IPS-20b (cell line): Measurements from ENCODE around the gene PARVB.

ENCODE experiments used
- H3K27ac ChIP-seq: one replicate; pipeline ENCODE4 v1.5.1; 2013; ENCODE audit warnings: low read length
- H3K27me3 ChIP-seq: 2 replicates; pipeline ENCODE4 v1.6.1; 2013; ENCODE audit warnings: mild to moderate bottlenecking, low read length, inconsistent platforms; ENCODE audit not compliant: insufficient read depth
- H3K36me3 ChIP-seq: 2 replicates; pipeline ENCODE4 v1.6.1; 2013; ENCODE audit warnings: low read depth, mild to moderate bottlenecking, inconsistent platforms, low read length, moderate library complexity; ENCODE audit not compliant: insufficient read depth
- H3K4me1 ChIP-seq: 2 replicates; pipeline ENCODE4 v1.6.1; 2013; ENCODE audit warnings: mild to moderate bottlenecking, control low read depth, inconsistent platforms, low read length, moderate library complexity; ENCODE audit not compliant: insufficient read depth
- H3K4me3 ChIP-seq: 2 replicates; pipeline ENCODE4 v1.5.1; 2013; ENCODE audit warnings: mild to moderate bottlenecking, low read length, inconsistent platforms
- H3K9ac ChIP-seq: 2 replicates; pipeline ENCODE4 v1.6.1; 2013; ENCODE audit warnings: low read depth, mild to moderate bottlenecking, inconsistent platforms, low read length, moderate library complexity
- H3K9me3 ChIP-seq: 2 replicates; pipeline ENCODE4 v1.6.1; 2013; ENCODE audit warnings: mild to moderate bottlenecking, low read depth, low read length, inconsistent platforms; ENCODE audit not compliant: insufficient read depth

Gene PARVB

DNA sequence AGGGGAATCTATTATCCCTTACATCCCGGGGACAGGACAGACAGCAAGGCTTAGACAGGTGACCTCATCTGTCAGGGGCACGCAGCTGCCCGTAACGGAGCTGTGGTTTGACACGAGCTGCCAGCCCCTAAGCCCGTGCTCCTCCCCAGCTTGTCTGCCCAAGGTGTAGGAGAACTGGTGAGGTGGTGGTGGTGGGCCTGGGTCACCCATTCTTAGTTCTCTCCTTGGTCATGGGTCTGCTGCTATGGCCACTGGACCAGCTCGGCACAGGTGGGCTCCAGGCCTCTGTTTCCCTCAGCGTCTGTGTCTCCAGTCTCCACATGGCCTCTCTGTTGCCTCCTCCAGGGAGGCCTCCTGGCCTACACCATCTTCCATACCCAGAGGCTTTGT lies 162.0 kb downstream of the PARVB start:
- Histone ChIP-seq H3K27me3 (no peaks in the 10 kb centered on the region), H3K36me3 (no peaks in the 10 kb centered on the region), H3K9me3 (no peaks in the 10 kb centered on the region), H3K9ac (no peak overlapping the region), H3K4me1 (no peaks in the 10 kb centered on the region), H3K4me3 (no peak overlapping the region), H3K27ac (no peak overlapping the region)

DNA sequence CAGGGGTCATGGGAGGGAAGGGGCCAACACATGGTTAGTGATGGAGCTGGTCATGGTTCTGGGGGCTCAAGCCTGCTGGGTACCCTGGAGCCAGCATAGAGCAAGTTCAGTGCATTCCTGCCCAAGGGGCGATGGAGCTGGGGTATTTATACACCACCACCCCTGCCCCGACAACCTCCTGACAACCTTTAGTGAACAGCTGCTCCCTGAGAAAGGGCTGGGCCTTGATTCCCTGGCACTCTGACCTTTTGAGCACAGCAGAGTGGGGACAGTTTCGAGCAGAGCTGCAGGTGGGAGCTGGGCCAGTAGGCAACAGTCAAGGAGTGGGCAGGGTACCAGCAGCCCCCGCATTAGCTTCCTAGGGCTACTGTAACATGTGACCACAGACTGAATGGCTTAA lies 162.6 kb downstream of the PARVB start:
- H3K27ac ChIP-seq: no peak overlapping the region
- H3K36me3 ChIP-seq: no peaks in the 10 kb centered on the region
- no peak overlapping the region for H3K4me3 ChIP-seq
- H3K27me3 ChIP-seq: no peaks in the 10 kb centered on the region
- H3K9me3 ChIP-seq: no peaks in the 10 kb centered on the region
- no peak overlapping the region for H3K9ac ChIP-seq
- no peaks in the 10 kb centered on the region for H3K4me1 ChIP-seq

DNA sequence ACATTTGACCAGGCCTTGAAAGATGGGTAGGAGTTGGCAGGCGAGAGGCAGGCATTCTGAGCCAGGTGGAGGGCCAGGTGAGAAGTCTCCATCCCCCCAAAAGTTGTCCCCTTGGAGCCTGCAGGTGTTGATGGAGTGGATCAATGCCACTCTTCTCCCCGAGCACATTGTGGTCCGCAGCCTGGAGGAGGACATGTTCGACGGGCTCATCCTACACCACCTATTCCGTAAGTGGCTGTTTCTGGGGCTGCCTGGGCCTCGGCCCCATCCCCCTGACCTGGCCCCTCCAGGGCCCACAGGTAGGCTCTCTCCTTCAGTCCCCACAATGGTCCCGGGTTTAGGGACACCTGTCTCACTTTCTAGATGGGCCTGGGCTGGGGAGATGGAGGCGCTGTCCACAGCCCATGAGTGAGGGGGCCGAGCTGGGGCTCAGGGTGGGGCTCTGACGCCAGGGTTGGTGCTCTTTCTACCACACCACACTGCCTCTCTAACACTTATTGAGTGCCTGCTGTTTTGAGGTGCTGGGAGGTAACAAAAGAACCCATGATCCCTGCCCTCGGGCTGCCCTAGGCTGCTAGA lies 163.6 kb downstream of the PARVB start:
- Histone ChIP-seq H3K9me3 (no peaks in the 10 kb centered on the region), H3K36me3 (no peaks in the 10 kb centered on the region), H3K27ac (no peak overlapping the region), H3K4me1 (no peaks in the 10 kb centered on the region), H3K4me3 (no peak overlapping the region), H3K27me3 (no peaks in the 10 kb centered on the region), H3K9ac (no peak overlapping the region)

DNA sequence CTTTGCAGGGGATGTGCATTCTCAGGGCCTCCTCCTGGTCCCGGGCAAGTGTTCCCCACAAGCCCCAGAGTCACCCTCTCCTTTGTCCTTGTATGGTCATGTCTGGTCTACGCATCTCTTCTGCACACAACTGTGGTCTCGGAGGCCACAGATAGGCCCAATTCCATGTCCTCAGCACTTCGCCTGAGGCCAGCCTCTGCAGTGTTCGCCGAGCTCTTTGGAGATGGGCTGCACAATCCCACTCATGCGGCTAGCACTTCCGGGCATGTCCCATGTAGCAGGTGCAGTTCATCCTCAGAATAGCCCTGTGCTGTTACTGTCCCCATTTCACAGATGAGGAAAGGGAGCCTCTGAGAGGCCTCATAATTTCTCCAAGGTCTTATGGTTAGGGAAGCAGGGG lies 164.2 kb downstream of the PARVB start:
- no peaks in the 10 kb centered on the region for H3K4me1 ChIP-seq
- no peaks in the 10 kb centered on the region for H3K36me3 ChIP-seq
- no peaks in the 10 kb centered on the region for H3K27me3 ChIP-seq

DNA sequence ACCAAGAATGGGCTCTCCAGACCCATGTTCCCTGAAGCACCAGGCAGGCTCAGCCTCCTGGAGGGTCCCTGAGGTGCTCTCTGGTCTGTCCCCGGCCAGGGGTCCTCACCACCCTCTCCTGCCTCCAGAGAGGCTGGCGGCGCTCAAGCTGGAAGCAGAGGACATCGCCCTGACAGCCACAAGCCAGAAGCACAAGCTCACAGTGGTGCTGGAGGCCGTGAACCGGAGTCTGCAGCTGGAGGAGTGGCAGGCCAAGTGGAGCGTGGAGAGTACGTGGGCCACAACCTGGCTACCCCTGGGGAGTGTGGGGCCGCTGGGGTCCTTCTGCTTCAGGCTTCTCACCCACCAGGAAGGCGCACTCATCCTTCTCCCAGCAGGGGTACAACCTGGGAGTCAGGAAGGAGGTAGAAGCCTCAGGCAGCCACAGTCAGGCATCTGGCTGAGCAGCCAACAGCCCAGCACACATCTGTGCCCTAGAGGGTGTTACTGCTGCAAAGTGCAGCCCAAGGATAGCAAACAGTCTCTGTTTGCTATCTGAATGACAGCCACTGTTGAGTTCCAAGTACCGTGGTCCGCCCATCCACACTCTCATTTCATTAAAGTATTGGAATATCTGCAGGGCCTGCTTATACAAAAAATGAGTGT lies 165.0 kb downstream of the PARVB start:
- no peak overlapping the region for H3K27ac ChIP-seq
- H3K36me3 ChIP-seq: no peaks in the 10 kb centered on the region
- H3K4me3 ChIP-seq: no peak overlapping the region
- no peaks in the 10 kb centered on the region for H3K4me1 ChIP-seq
- H3K9me3 ChIP-seq: no peaks in the 10 kb centered on the region
- no peak overlapping the region for H3K9ac ChIP-seq
- H3K27me3 ChIP-seq: no peaks in the 10 kb centered on the region; the same call in 1 of the 2 replicates

More for the DNA sequence above, 164.2 kb downstream of the PARVB start:
- no peak overlapping the region for H3K9ac ChIP-seq
- H3K9me3 ChIP-seq: no peaks in the 10 kb centered on the region
- no peak overlapping the region for H3K27ac ChIP-seq
- H3K4me3 ChIP-seq: no peak overlapping the region

DNA sequence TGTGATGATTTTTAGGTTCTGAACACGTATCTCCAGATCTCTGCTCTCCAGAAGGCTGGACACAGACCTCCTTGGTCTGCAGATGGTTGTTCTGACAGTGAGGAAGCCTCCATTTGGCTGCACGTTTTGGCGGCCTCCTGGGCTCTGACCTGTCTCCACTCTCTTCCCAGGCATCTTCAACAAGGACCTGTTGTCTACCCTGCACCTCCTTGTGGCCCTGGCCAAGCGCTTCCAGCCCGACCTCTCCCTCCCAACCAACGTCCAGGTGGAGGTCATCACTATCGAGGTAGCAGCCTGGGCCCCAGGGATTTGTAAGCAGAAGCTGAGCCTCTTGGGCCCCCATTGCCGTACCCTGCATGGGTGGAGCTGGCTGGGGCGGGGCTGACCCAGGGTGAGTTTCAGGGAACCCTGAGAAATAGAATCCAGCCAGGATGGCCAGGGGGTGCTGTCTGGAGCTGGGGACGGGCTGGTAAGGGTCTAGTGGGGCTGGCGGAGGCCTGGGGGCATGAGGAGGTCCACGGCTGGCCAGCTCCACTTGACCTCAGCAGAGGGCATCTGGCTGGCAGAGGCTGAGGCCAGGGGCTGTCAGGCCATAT lies 166.4 kb downstream of the PARVB start:
- no peak overlapping the region for H3K4me3 ChIP-seq
- no peaks in the 10 kb centered on the region; the same call in 1 of the 2 replicates for H3K27me3 ChIP-seq
- no peak overlapping the region for H3K9ac ChIP-seq
- H3K4me1 ChIP-seq: no peaks in the 10 kb centered on the region
- no peak overlapping the region for H3K27ac ChIP-seq
- no peaks in the 10 kb centered on the region for H3K36me3 ChIP-seq
- H3K9me3 ChIP-seq: no peaks in the 10 kb centered on the region

DNA sequence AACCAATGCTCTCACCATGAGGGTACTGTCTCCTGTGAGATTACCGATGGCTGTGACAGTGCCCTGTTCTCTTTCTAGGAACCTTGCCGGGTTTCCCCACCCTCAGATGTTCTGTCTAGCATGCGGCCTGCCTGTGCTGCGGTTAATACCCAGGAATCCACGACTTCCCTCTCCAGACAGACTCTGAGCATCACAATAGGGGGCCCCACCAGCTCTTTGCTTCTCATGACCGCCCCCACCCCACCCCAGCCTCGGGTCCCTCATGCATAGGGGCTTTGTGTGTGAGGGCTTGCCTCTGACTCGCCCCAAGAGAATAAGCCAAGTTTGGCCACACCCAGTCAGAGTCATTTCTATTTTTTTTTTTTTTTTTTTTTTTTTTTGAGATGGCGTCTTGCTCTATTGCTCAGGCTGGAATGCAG lies 166.9 kb downstream of the PARVB start:
- H3K9me3 ChIP-seq: no peaks in the 10 kb centered on the region
- H3K4me3 ChIP-seq: no peak overlapping the region
- H3K4me1 ChIP-seq: no peaks in the 10 kb centered on the region
- no peaks in the 10 kb centered on the region for H3K36me3 ChIP-seq
- H3K27ac ChIP-seq: no peak overlapping the region
- no peak overlapping the region for H3K9ac ChIP-seq
- H3K27me3 ChIP-seq: no peaks in the 10 kb centered on the region; the same call in 1 of the 2 replicates

DNA sequence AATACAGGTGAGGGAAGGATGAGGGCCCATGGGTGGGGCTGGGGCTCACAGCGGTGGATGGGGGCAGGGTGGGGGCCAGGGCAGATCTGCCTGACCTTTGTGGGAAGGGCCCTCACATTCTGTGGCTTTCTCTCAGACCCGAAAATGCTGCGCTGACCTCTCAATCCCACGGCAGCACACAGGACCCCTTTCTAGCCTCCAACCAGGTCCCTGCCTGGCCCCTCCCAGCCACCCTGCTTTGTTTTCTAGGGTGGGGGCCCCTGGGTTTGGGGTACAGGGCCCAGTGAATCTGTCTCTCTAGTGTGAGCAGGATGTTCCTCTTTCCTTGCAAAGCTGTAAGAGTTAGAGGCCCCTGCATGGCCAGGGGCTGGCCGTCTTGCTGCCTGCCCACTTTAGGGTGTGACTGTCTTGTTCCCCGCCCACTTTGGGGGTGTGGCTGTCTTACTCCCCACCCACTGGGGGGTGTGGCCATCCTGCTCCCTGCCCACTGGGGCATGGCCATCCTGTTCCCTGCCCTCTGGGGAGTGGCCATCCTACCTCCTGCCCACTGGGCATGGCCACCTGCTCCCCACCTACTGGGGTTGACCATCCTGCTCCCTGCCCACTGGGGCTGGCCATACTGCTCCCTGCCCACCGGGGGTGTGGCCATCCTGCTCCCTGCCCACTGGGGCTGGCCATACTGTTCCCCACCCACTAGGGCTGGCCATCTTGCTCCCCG lies 168.2 kb downstream of the PARVB start:
- H3K4me3 ChIP-seq: no peak overlapping the region
- H3K27me3 ChIP-seq: no peaks in the 10 kb centered on the region; the same call in 1 of the 2 replicates
- H3K36me3 ChIP-seq: no peaks in the 10 kb centered on the region
- H3K4me1 ChIP-seq: no peaks in the 10 kb centered on the region
- no peaks in the 10 kb centered on the region for H3K9me3 ChIP-seq
- no peak overlapping the region for H3K9ac ChIP-seq
- no peak overlapping the region for H3K27ac ChIP-seq

DNA sequence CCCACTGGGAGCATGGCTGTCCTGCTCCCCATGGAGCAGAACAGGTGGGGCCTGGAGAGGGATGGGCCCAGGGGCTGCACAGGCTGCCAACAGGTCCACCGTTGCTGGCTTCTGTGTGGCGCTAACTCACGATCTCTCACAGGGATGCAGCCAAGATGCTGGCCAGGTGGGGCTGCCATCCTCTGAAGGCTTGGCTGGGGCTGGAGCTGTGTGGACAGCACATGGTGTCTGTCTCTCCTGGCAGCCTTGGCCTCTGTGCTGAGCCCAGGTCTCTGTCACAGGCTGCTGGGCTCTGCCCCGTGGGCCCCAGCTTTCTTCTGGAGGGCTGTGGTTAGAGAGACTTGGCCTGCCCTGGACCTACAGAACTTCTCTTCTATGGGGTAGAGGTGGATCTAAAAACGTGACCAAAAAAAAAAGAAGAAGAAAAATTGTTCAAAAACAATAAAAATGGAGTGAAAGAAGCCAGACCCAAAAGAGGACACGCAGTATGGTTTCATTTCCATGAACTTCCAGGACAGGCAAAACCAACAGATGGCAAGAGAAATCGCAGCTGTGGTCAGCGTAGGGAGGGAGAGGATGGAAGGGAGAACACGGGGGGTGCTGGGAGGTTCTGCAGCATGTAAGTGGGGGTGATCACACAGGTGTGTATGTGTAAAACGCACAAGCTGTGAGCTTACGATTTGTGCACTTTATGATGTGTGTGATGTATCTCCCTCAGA lies 168.9 kb downstream of the PARVB start:
- H3K27ac ChIP-seq: no peak overlapping the region
- no peaks in the 10 kb centered on the region for H3K36me3 ChIP-seq

DNA sequence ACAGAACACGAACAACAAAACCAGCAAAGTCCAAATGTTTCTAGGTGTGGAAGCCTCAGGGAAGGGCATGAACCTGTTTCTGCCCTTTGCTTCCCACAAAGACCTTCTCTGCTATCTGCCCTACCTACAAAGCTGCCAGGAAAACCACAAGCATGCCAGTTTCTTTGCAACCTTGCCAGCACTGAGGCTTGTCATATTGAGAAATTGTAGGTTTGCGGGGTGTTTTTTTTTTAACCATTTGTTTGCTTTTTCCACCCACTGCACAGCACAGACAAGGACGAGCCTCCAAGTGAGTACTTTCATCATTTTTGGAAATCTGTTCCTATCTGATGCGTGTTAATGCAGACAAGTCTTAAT lies 169.4 kb downstream of the PARVB start:
- no peaks in the 10 kb centered on the region for H3K36me3 ChIP-seq

More for the DNA sequence above, 168.9 kb downstream of the PARVB start:
- no peaks in the 10 kb centered on the region; the same call in 1 of the 2 replicates for H3K27me3 ChIP-seq
- no peak overlapping the region for H3K4me3 ChIP-seq
- no peak overlapping the region for H3K9ac ChIP-seq
- H3K9me3 ChIP-seq: no peaks in the 10 kb centered on the region
- H3K4me1 ChIP-seq: no peaks in the 10 kb centered on the region

DNA sequence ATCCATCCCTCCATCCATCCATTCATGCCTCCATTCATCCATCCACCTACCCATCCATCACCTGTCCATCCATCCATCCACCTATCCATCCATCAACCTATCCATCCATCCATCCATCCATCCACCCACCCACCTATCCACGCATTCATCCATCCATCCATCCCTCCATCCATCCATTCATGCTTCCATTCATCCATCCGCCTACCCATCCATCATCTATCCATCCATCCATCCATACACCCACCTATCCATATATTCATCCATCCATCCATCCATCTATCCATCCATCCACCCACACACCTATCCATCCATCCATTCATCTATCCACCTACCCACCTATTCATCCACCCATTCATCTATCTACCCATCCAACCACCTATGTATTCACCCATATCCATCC lies 170.5 kb downstream of the PARVB start:
- no peaks in the 10 kb centered on the region for H3K9me3 ChIP-seq
- H3K9ac ChIP-seq: no peak overlapping the region
- no peak overlapping the region for H3K4me3 ChIP-seq
- no peak overlapping the region for H3K27ac ChIP-seq
- no peaks in the 10 kb centered on the region for H3K36me3 ChIP-seq
- no peaks in the 10 kb centered on the region for H3K4me1 ChIP-seq
- H3K27me3 ChIP-seq: no peaks in the 10 kb centered on the region; the same call in 1 of the 2 replicates

More for the DNA sequence above, 169.4 kb downstream of the PARVB start:
- H3K4me3 ChIP-seq: no peak overlapping the region
- no peak overlapping the region for H3K9ac ChIP-seq
- no peaks in the 10 kb centered on the region for H3K9me3 ChIP-seq
- no peaks in the 10 kb centered on the region for H3K4me1 ChIP-seq
- H3K27me3 ChIP-seq: no peaks in the 10 kb centered on the region; the same call in 1 of the 2 replicates
- no peak overlapping the region for H3K27ac ChIP-seq
